ENCODE results near the gene RELN. TPM values are rescaled to one million over a fixed set of nuclear protein-coding genes. Genes with fewer than 3 reads are reported as not detected.

The RELN gene
- total and polyA plus RNA-seq, 2 experiments from 2014 or later, result 3.9 to 22.0 TPM

- DNase-seq (ENCODE audit: low spot score), result no peak
- no peaks in the 10 kb centered on the region for H3K9me3 ChIP-seq (ENCODE audit: low read depth)
- no peak overlapping the region for H3K4me3 ChIP-seq
- no peaks in the 10 kb centered on the region for H3K27me3 ChIP-seq
- H4K20me1 ChIP-seq (ENCODE audit: insufficient read depth, poor library complexity, severe bottlenecking), result no peaks in the 10 kb centered on the region
- H3K4me2 ChIP-seq, result no peak overlapping the region
- H3K36me3 ChIP-seq (replicated peaks; ENCODE audit: insufficient read depth, low read depth), result no peaks in the 10 kb centered on the region
- H3K79me2 ChIP-seq, result no peaks in the 10 kb centered on the region
- H3K4me1 ChIP-seq (ENCODE audit: insufficient read depth), result no peaks in the 10 kb centered on the region
- H3K27ac ChIP-seq, result no peak overlapping the region
- H2AFZ ChIP-seq, result no peak overlapping the region
- no peaks in the 10 kb centered on the region for H3K9me2 ChIP-seq (replicated peaks; ENCODE audit: insufficient read depth)
- WGBS (ENCODE audit: low lambda C conversion rate, missing lambda C conversion rate), result 95% methylated on average over 7 of the region's 7 CpGs
- TF ChIP-seq EZH2 (IDR thresholded peaks at IDR 0.05; ENCODE audit: borderline replicate concordance) (no peak), CTCF (IDR thresholded peaks at IDR 0.05; ENCODE audit: poor library complexity) (no peak), EZH2phosphoT487 (IDR thresholded peaks at IDR 0.05; ENCODE audit: low read depth, severe bottlenecking, unreplicated experiment) (no peak)
Observed at GRCh38 chr7:103773726-103774125, 215.7 kb downstream of the RELN start.

DNA sequence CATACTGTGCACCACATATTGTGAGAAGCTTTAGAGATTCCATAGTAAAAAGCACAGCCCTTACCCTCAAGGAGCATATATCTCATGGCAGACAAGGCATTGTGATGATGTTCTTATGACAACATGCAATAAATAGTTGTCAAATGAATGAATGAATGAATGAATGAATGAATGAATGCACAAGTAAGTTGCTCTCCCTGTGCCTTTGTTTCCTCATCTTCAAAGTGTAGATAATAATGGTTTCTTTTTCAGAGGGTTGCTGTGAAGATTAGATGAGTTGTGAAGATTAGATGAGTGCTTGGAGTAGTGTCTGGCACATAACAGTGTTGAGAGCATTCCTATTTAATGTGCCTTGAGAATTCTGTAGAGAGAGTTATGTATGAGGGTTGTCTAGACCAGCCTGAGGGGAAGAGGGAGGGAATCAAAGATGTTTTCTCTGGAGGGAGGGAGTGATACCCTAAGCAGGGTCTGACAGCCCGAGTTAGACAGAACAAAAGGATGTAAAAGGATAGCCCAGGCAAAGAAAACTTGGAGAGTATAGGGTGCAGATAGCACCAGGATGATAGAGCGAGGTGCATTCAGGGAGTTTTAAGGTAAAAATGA lies 217.2 kb downstream of the RELN start:
- H3K27ac ChIP-seq, result no peak overlapping the region

GRCh38 chr7:103771294-103771693 lies 218.2 kb downstream of the RELN start:
- H4K20me1 ChIP-seq (ENCODE audit: insufficient read depth, poor library complexity, severe bottlenecking), result no peaks in the 10 kb centered on the region
- no peak for DNase-seq (ENCODE audit: low spot score)
- no peaks in the 10 kb centered on the region for H3K27me3 ChIP-seq
- H2AFZ ChIP-seq, result no peak overlapping the region
- no peaks in the 10 kb centered on the region for H3K79me2 ChIP-seq
- H3K9me2 ChIP-seq (replicated peaks; ENCODE audit: insufficient read depth), result no peaks in the 10 kb centered on the region
- no peaks in the 10 kb centered on the region for H3K4me1 ChIP-seq (ENCODE audit: insufficient read depth)
- H3K4me3 ChIP-seq, result no peak overlapping the region
- WGBS (ENCODE audit: low lambda C conversion rate, missing lambda C conversion rate), result 86% methylated on average over 2 of the region's 2 CpGs
- no peak overlapping the region for H3K27ac ChIP-seq
- H3K9me3 ChIP-seq (ENCODE audit: low read depth), result no peaks in the 10 kb centered on the region
- no peaks in the 10 kb centered on the region for H3K36me3 ChIP-seq (replicated peaks; ENCODE audit: insufficient read depth, low read depth)
- H3K4me2 ChIP-seq, result no peak overlapping the region
- TF ChIP-seq CTCF (IDR thresholded peaks at IDR 0.05; ENCODE audit: poor library complexity) (no peak), EZH2 (IDR thresholded peaks at IDR 0.05; ENCODE audit: borderline replicate concordance) (no peak), EZH2phosphoT487 (IDR thresholded peaks at IDR 0.05; ENCODE audit: low read depth, severe bottlenecking, unreplicated experiment) (no peak)

More for the DNA sequence above, 217.2 kb downstream of the RELN start:
- Histone ChIP-seq H2AFZ (no peak overlapping the region), H3K27me3 (no peaks in the 10 kb centered on the region), H3K9me3 (ENCODE audit: low read depth) (no peaks in the 10 kb centered on the region), H3K4me2 (no peak overlapping the region), H4K20me1 (ENCODE audit: insufficient read depth, poor library complexity, severe bottlenecking) (no peaks in the 10 kb centered on the region), H3K36me3 (replicated peaks; ENCODE audit: insufficient read depth, low read depth) (no peaks in the 10 kb centered on the region), H3K9me2 (replicated peaks; ENCODE audit: insufficient read depth) (no peaks in the 10 kb centered on the region), H3K4me1 (ENCODE audit: insufficient read depth) (no peaks in the 10 kb centered on the region), H3K79me2 (no peaks in the 10 kb centered on the region), H3K4me3 (no peak overlapping the region)
- TF ChIP-seq EZH2 (IDR thresholded peaks at IDR 0.05; ENCODE audit: borderline replicate concordance), result no peak
- no peak for TF ChIP-seq EZH2phosphoT487 (IDR thresholded peaks at IDR 0.05; ENCODE audit: low read depth, severe bottlenecking, unreplicated experiment)
- TF ChIP-seq CTCF (IDR thresholded peaks at IDR 0.05; ENCODE audit: poor library complexity), result no peak
- WGBS (ENCODE audit: low lambda C conversion rate, missing lambda C conversion rate), result 61% methylated on average over 2 of the region's 2 CpGs
- DNase-seq (ENCODE audit: low spot score), result no peak

All from hepatocyte (in vitro differentiated cells).